ENCODE measurements around the gene PCDH20. TPM values are rescaled to one million over a fixed set of nuclear protein-coding genes. Genes with fewer than 3 reads are reported as not detected.

The PCDH20 gene
- total and polyA plus RNA-seq, 10 of the 15 experiments (the other 5 are each of a cell fraction or from before 2014, with no cell fraction given), result 0.03 TPM; not detected in 9

- TF ChIP-seq BCL3 (IDR thresholded peaks at IDR 0.05; ENCODE audit: borderline replicate concordance, insufficient read depth, low read depth, low read length, poor library complexity, severe bottlenecking) (no peak), ZNF24 (IDR thresholded peaks at IDR 0.05) (no peak), FOS (IDR thresholded peaks at IDR 0.05; ENCODE audit: borderline replicate concordance, extremely low read depth, insufficient read length) (no peak), RAD21 (IDR thresholded peaks at IDR 0.05; ENCODE audit: insufficient read depth, low read depth, low read length) (no peak), ATF2 (IDR thresholded peaks at IDR 0.05; ENCODE audit: low read length) (no peak), MXI1 (IDR thresholded peaks at IDR 0.05; ENCODE audit: low read depth, low read length) (no peak), NFIC (IDR thresholded peaks at IDR 0.05; ENCODE audit: low read depth, low read length) (no peak)
Measured at GRCh38 chr13:61417086-61417570, 1.5 kb upstream of the PCDH20 start (continued).

GRCh38 chr13:61415058-61415721, 459 bp downstream of the PCDH20 start:
- RAD21 ChIA-PET (ENCODE audit: unreplicated experiment), result no interaction called here
- Histone ChIP-seq H3K27me3 (replicated peaks in 1 of 2; ENCODE audit: control insufficient read depth in 2 of 2, insufficient read depth in 2 of 2, low read length in 1 of 2) (peaks cover 0 to 4% of the 10 kb centered on the region in 2 experiments; a peak in 2 of 4 replicates), H3K36me3 (ENCODE audit: control insufficient read depth in 2 of 2, insufficient read depth in 2 of 2, low read length in 1 of 2) (no peaks in the 10 kb centered on the region), H2AFZ (ENCODE audit: control insufficient read depth, low read depth, low read length) (no peak overlapping the region), H3K9me3 (replicated peaks; ENCODE audit: control insufficient read depth, insufficient read depth, low read length) (no peaks in the 10 kb centered on the region), H3K4me1 (ENCODE audit: control insufficient read depth, insufficient read depth, low read length) (no peaks in the 10 kb centered on the region), H3K4me2 (ENCODE audit: control insufficient read depth, insufficient read depth) (no peak overlapping the region), H3K4me3 (no peak overlapping the region), H3K79me2 (ENCODE audit: control insufficient read depth, insufficient read depth, low read length) (no peaks in the 10 kb centered on the region), H3K9ac (ENCODE audit: control insufficient read depth, insufficient read depth, low read length) (no peak overlapping the region), H4K20me1 (ENCODE audit: control insufficient read depth, insufficient read depth) (no peaks in the 10 kb centered on the region), H3K27ac (ENCODE audit: control insufficient read depth, insufficient read depth) (no peak overlapping the region)
- CTCF ChIA-PET, result interaction anchor here (0.8 to 1.0 kb wide), 2 partner anchors 10 to 123 kb away, joined by 3 read pairs; no protein-coding TSS in a partner anchor
- no peak for FAIRE-seq
- no peak for DNase-seq (ENCODE audit: low read depth, low spot score)
- no peak for ATAC-seq
- no TSS peak for BruUV-seq (replicated peaks)
- intact Hi-C loops (cut with micrococcal nuclease; ENCODE audit: unreplicated experiment) (loop anchor here (10.0 kb wide), 1 partner anchor 940 kb away; no protein-coding TSS in a partner anchor), in situ Hi-C loops (cut with MboI) (loop anchor here (10.0 to 25.0 kb wide), 2 partner anchors 790 to 953 kb away; no protein-coding TSS in a partner anchor)
- SMC1A ChIA-PET (ENCODE audit: uncharacterized antibody, unreplicated experiment), result interaction anchor here (0.9 kb wide), 1 partner anchor 372 kb away, joined by 3 read pairs; no protein-coding TSS in a partner anchor
- POLR2A ChIA-PET, result no interaction called here
- no peak for TF ChIP-seq BRCA1 (IDR thresholded peaks at IDR 0.05; ENCODE audit: low read depth, low read length)
- TF ChIP-seq SIN3A (IDR thresholded peaks at IDR 0.05; ENCODE audit: low read depth, low read length), result no peak
- no peak for TF ChIP-seq RFX5 (IDR thresholded peaks at IDR 0.05; ENCODE audit: low read depth, low read length)
- WGBS (ENCODE audit: insufficient coverage, insufficient replicate concordance, low lambda C conversion rate, missing lambda C conversion rate), result 35% methylated on average over 30 of the region's 30 CpGs
